SK-N-SH (cell line): ENCODE measurements around the gene TCTN2.

ENCODE experiments used
- CHD2 ChIP-seq: fragments of 150-350 bp; IDR thresholded peaks from 2 replicates; pipeline ENCODE4 v1.6.1; 2018; ENCODE audit warnings: low read length; ENCODE audit not compliant: partially characterized antibody
- FOXM1 ChIP-seq: IDR thresholded peaks from 2 replicates; pipeline ENCODE4 v1.4.0; 2012; ENCODE audit warnings: low read depth, mild to moderate bottlenecking
- GABPA ChIP-seq: IDR thresholded peaks from 2 replicates; pipeline ENCODE4 v1.4.0; 2012; ENCODE audit warnings: low read depth, mild to moderate bottlenecking
- GATA2 ChIP-seq: sonication (generic); formaldehyde crosslinking; IDR thresholded peaks from 2 replicates; pipeline ENCODE4 v1.5.0; 2020; ENCODE audit warnings: mild to moderate bottlenecking, missing genetic modification reagents
- MAX ChIP-seq: IDR thresholded peaks from 2 replicates; pipeline ENCODE4 v1.4.0; 2012; ENCODE audit warnings: low read depth
- MEF2A ChIP-seq: IDR thresholded peaks from 2 replicates; pipeline ENCODE4 v1.4.0; 2012; ENCODE audit warnings: low read depth, borderline replicate concordance
- POLR2AphosphoS5 ChIP-seq: IDR thresholded peaks from 2 replicates; pipeline ENCODE4 v1.6.1; 2012; ENCODE audit warnings: low read depth, low read length
- RAD21 ChIP-seq: IDR thresholded peaks from 2 replicates; pipeline ENCODE4 v1.6.1; 2012; ENCODE audit warnings: mild to moderate bottlenecking, low read length
- TAF1 ChIP-seq: IDR thresholded peaks from 2 replicates; pipeline ENCODE4 v1.6.1; 2012; ENCODE audit warnings: low read depth, mild to moderate bottlenecking, low read length, moderate library complexity, borderline replicate concordance
- TF ChIP-seq, protein P1 (sequence below): fragments of 200-600 bp; sonication (generic); IDR thresholded peaks from 2 replicates; pipeline ENCODE4 v1.6.1; 2017; ENCODE audit warnings: antibody characterized with exemption, mild to moderate bottlenecking, moderate library complexity
- TF ChIP-seq, protein P2 (sequence below): IDR thresholded peaks from 2 replicates; pipeline ENCODE4 v1.6.1; 2012; ENCODE audit warnings: mild to moderate bottlenecking, low read depth, low read length, moderate library complexity

DNA sequence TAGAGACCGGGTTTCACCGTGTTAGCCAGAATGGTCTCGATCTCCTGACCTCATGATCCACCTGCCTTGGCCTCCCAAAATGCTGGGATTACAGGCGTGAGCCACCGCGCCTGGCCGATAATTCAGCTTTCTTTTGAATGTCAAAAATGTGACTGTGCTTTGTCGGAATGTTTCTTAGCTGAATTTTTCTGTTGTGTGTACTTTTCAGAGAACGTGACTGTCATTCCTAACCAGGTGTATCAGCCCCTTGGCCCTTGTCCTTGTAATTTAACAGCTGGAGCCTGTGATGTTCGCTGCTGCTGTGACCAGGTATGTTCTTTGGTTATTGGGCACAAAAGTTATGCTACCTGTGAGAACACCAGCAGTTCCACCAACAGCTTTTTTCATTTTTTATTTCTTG is 8.1 kb downstream of the TCTN2 start:
- TF ChIP-seq, protein P1, sequence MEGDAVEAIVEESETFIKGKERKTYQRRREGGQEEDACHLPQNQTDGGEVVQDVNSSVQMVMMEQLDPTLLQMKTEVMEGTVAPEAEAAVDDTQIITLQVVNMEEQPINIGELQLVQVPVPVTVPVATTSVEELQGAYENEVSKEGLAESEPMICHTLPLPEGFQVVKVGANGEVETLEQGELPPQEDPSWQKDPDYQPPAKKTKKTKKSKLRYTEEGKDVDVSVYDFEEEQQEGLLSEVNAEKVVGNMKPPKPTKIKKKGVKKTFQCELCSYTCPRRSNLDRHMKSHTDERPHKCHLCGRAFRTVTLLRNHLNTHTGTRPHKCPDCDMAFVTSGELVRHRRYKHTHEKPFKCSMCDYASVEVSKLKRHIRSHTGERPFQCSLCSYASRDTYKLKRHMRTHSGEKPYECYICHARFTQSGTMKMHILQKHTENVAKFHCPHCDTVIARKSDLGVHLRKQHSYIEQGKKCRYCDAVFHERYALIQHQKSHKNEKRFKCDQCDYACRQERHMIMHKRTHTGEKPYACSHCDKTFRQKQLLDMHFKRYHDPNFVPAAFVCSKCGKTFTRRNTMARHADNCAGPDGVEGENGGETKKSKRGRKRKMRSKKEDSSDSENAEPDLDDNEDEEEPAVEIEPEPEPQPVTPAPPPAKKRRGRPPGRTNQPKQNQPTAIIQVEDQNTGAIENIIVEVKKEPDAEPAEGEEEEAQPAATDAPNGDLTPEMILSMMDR: no peak
- TF ChIP-seq CHD2 (no peak), RAD21 (no peak), MEF2A (no peak), POLR2AphosphoS5 (no peak), GABPA (no peak), GATA2 (CRISPR knock-in tag) (no peak), TAF1 (no peak), FOXM1 (no peak), MAX (no peak)
- TF ChIP-seq, protein P2, sequence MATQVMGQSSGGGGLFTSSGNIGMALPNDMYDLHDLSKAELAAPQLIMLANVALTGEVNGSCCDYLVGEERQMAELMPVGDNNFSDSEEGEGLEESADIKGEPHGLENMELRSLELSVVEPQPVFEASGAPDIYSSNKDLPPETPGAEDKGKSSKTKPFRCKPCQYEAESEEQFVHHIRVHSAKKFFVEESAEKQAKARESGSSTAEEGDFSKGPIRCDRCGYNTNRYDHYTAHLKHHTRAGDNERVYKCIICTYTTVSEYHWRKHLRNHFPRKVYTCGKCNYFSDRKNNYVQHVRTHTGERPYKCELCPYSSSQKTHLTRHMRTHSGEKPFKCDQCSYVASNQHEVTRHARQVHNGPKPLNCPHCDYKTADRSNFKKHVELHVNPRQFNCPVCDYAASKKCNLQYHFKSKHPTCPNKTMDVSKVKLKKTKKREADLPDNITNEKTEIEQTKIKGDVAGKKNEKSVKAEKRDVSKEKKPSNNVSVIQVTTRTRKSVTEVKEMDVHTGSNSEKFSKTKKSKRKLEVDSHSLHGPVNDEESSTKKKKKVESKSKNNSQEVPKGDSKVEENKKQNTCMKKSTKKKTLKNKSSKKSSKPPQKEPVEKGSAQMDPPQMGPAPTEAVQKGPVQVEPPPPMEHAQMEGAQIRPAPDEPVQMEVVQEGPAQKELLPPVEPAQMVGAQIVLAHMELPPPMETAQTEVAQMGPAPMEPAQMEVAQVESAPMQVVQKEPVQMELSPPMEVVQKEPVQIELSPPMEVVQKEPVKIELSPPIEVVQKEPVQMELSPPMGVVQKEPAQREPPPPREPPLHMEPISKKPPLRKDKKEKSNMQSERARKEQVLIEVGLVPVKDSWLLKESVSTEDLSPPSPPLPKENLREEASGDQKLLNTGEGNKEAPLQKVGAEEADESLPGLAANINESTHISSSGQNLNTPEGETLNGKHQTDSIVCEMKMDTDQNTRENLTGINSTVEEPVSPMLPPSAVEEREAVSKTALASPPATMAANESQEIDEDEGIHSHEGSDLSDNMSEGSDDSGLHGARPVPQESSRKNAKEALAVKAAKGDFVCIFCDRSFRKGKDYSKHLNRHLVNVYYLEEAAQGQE: no peak
